KG1 (cell line): ENCODE results near the gene CLK2.
"Not testable (repeated sequence)": the region's sequence is repeated elsewhere in the genome, so short reads cannot be mapped to it uniquely, and the experiment has no call there.

ENCODE experiments used
- DNase-seq: peaks from one replicate; lab custom pipeline; 2025; lab: John Stamatoyannopoulos, UW

Gene CLK2

GRCh38 chr1:155266553-155266952 lies 6.8 kb downstream of the CLK2 start:
- DNase-seq = no peak

DNA sequence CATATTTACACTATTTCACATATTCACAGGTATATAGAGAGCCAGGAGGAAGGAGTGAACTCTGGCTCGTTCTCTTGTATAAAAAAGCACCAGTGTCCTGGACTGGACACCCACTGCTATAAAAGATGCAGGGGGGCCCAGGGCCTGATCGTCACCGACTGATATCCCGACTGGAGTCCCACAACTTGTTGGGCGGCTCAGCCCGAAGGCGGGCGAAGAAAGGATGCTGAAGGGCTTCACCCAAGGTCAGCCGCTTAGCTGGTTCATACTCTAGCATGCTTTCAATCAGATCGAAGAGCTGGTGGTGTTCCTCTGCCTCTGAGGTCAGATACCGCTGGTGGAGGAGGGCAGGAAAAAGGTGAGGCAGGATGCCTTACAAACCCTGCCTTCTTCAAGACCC lies 10.2 kb downstream of the CLK2 start:
- no peak for DNase-seq

DNA sequence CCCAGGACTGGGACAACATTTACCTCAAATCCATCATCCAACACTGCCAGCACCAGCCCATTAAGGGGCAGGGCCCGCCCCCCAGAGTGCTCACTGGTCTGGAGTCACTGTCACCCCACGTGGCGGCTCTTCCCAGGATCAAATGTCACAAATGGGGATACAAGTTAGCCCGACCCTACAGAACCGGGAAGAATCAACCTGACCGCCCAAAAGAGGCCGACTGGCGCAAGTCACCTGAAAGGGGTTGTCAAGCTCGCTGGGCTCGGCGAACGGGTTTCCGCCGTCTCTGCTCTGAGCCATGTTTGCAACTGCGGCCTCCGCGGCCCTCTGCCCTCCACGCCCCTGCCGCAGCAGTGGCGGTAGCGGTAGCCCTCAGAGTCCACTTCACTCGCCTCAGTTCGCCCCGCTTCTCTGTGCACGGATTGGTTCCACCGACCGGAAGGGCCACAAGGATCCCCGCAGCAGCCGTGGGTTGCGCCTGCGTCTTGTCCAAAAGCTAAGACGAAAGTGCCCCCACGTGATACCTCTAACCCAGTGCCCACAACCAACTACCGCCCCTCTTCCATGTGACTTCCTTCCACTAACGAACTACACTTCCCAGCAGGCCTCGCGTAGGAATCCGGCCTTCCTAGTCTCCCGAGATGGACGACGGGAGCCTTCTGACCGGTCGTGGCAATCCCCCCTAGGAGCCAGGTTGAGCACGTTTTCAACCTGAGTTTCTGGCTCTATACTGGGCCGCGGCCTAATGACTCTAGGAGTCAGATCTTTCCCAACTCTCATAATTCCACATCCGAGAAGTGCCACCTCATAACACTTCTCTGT lies 11.2 kb downstream of the CLK2 start, which contains the start of gene SCAMP3:
SCAMP3 (minus strand) TSS at position 509 of the 822 bp plus-strand sequence; CDS start at position 300, 209 bp downstream.
- DNase-seq = peak; percentile 87

GRCh38 chr1:155261493-155261851 lies 11.8 kb downstream of the CLK2 start:
- no peak for DNase-seq

DNA sequence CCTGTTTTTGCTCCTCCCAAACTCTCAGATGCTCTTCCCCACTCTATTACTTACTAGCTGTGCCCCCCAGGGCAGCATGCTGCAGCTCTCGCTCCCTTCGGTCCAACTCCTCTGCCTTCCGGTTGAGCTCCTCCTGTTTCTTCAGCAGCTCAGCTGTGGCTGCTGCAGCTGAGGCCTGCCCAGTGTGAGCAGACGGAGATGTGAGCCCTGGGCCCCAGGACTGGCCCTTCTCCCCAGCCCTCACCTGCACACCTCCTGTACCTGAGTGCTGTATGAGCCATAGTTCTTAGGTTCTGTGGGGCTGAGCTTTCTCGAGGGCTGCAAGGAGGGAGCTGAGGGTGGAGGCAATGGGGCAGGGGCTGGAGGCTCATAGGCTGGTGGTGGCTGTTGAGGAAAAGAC lies 13.0 kb downstream of the CLK2 start:
- DNase-seq = no peak

GRCh38 chr1:155256058-155256852 lies 17.0 kb downstream of the CLK2 start:
- no peak for DNase-seq

- no peak for DNase-seq
These were observed 17.9 kb downstream of the CLK2 start, which contains the start of gene ENTREP3 for GRCh38 chr1:155255243-155256007. ENTREP3 (minus strand) TSS chr1:155255483; CDS start chr1:155254877, 606 bp downstream.

- DNase-seq = no peak
These were observed 18.5 kb downstream of the CLK2 start for GRCh38 chr1:155254714-155255242.

DNA sequence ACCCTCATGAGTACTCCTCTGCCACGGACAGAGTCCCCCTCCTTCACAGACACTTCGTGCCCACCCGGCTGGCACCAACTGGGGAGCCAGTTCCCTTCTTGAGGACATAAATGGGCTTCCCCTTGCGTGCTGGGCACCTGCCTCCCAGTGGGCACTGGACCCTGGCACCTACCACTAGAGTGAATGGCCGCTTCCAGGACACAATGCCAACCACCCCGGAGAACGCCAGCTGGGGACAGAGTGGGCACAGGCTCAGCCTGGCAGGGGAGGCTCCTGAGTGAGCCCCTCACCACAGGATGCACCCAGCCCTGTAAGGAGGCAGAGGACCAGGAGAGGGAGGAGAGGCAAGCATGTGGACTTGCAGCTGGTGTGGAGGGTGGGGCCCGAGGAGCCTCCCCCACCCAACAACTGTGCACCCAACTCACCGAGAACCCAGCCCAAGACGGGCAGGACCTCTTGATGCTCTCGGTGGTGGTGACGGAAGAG lies 19.0 kb downstream of the CLK2 start:
- no peak for DNase-seq

DNA sequence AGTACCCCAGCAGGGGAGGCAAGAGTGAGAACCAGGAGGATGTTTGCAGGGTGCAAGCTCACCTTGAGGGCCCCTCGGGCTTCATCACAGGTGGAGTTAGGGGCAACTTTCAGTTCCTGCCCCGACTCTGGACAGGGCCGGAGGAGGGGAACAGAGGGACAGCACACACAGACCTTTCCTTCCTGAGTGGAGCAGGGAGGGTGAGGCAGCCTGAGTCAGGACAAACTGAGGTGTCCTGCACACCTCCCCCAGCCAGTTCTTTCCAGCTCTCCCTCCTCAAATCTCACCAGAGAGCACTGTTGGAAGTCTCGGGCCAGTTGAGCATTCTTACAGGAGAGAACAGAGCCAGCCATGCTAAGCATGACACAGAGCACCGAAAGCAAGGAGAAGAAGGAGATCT lies 19.5 kb downstream of the CLK2 start:
- no peak for DNase-seq

GRCh38 chr1:155253208-155253607 lies 20.1 kb downstream of the CLK2 start:
- no peak for DNase-seq

DNA sequence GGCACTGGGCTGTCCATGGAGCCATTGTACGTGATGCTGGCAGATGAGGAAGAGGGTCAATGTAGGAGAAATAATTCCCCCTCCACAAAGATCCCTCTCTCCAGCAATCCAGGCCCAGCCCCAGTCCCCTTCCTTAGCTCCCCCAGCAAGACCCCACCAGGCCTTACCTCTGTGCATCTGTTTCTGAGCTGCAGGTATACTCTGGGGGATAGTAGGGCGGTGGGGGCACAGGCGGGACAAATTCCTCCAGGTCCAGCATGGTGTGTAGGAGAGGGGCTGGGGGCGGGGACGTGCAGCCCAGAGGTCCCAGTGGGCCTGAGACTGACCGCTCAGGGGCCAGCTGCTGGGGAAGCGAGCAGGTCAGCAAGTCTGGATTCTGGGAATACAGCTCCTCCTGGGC lies 21.7 kb downstream of the CLK2 start:
- no peak for DNase-seq

DNA sequence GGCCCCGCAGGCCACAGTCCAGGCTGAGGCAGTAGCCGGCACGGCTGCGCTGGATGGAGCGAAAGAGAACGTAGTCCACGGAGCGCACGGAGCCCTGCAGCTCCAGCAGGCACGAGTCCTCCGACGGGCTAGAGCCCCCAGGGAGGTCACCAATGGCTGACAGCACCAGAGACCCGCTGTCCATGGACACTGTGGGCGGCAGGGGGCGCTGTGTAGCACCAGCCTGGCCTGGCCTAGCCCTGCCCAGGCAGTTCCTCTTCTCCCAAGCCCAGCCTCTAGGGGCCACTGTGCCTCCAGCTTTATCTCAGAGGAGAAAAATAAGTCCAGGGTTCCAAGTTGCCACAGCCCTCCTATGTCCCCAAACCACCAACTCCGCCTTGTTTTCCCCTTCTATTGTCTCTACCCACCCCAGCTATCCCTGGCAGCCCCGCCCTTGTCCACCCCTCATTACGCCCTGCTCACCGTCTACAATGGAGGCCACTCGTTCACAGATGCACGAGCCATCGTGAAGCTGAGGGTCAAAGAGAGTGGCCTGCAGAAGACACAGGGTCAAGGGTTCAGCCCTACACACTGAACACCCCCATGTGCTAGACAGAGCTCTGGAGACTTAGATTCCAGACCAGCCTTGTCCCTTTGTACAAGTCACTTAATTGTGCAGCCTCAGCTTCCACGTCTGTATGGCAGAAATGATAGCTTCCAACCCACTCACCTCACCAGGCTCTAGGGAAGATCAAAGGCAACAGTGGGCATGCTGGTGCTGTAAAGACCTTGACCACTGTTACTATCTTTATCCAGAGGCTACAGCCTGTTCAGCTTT lies 22.5 kb downstream of the CLK2 start:
- peak; percentile 87 for DNase-seq

DNA sequence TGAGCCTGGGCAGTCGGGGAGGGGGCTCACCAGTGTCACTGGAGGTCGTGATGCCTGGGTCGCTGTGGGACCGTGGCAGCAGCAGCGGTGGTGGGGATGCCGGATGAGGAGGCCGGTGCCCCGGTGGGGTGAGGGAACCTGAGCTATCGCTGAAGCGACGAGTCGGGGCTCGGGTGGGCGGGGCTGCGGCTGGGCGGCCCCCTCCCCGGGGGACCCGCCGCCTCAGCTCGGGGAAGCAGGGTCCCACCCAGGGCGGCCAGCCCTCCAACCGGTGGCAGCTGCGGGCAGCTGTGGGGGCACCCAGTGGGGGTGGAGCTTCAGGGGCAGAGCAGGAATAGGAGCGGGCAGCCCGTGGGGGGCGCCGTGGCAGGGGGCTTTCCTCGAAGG lies 23.1 kb downstream of the CLK2 start:
- no peak for DNase-seq

GRCh38 chr1:155247667-155248553 lies 25.4 kb downstream of the CLK2 start:
- no peak for DNase-seq

DNA sequence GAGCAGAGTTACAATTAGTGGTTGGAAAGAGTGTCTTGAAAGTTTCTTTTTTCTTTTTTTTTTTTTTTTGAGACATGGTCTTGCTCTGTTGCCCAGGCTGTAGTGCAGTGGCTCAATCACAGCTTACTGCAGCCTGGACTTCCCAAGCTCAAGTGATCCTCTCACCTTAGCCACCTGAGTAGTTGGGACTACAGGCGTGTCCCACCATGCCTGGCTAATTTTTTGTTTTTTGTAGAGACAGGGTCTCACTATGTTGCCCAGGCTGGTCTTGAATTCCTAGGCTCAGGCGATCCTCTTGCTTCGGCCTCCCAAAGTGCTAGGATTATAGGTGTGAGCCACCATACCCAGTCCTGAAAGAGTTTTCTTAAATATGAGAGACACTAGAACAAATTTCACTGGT lies 26.5 kb downstream of the CLK2 start:
- DNase-seq = not testable (repeated sequence)

GRCh38 chr1:155245163-155245524 lies 28.2 kb downstream of the CLK2 start:
- DNase-seq = no peak

GRCh38 chr1:155244368-155245162 lies 28.7 kb downstream of the CLK2 start:
- peak; percentile 96 for DNase-seq

DNA sequence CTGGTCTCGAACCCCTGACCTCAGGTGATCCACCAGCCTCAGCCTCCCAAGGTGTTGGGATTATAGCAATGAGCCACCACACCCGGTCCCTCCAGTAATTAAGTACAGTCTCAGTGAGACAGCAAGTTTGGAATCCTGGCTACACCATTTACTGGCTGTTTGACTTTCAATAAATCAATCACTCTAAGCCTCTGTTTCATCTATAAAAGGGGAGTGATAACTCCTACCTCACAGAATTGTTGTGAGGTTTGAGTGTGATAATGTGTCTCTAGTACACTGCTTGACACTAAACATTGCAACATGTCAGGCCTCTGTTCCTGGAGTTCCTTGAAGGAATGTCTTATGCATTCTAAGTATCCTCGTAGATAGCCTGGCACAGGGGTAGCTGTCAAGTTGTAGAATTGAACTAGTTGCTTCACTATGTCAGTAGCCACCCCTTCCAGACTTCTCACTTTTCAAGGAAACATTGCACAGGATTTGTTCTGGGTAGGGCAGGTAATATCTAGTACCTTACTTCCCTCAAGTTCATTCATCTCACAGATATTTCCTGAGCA lies 30.4 kb downstream of the CLK2 start:
- no peak for DNase-seq
